Fibroblast of villous mesenchyme (primary cell): ENCODE data around the gene SHANK2. TPM values are rescaled to one million over a fixed set of nuclear protein-coding genes. Genes with fewer than 3 reads are reported as not detected.
A peak's percentile ranks its signal among the peaks of the same experiment; 100 is the strongest.

Experiments
- DNase-seq: peaks from one replicate; pipeline ENCODE4 v3.0.0-alpha.2; 2010; ENCODE audit warnings: low read depth
- H3K4me3 ChIP-seq: 2 replicates; pipeline ENCODE4 v1.5.1; 2011; ENCODE audit warnings: low read depth, mild to moderate bottlenecking, low read length
- total RNA-seq: library from RNA; depleted of rRNA; stranded (reverse); fragments of >200 nt; gene quantifications from 2 replicates; pipeline ENCODE4 v1.2.3, GENCODE V29; 2012
- TF ChIP-seq, protein P1 (sequence below): IDR thresholded peaks from 2 replicates; pipeline ENCODE4 v1.5.1; 2012; ENCODE audit warnings: low read depth, mild to moderate bottlenecking, low read length; ENCODE audit not compliant: insufficient read depth

The SHANK2 gene
- total RNA-seq, 1 donor: 0.86 TPM

DNA sequence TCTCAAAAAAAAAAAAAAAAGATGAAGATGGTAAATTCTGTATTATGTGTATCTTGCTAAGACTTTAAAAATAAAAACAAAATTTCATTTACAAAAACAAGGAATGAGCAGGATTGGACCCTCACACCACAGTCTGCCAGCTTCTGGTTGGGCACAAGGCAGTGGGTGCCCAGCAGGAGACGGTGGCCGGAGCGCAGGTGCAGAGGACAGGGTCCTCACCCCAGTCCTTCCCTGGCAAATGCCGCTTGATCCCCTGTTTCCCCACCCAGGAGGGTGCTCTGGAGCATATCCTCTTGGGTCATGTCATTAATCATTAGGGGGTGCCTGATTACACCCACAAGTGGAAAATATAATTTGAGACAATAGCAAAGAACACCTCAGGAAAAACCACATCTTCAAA is 31.2 kb downstream of the SHANK2 start:
- TF ChIP-seq, protein P1, sequence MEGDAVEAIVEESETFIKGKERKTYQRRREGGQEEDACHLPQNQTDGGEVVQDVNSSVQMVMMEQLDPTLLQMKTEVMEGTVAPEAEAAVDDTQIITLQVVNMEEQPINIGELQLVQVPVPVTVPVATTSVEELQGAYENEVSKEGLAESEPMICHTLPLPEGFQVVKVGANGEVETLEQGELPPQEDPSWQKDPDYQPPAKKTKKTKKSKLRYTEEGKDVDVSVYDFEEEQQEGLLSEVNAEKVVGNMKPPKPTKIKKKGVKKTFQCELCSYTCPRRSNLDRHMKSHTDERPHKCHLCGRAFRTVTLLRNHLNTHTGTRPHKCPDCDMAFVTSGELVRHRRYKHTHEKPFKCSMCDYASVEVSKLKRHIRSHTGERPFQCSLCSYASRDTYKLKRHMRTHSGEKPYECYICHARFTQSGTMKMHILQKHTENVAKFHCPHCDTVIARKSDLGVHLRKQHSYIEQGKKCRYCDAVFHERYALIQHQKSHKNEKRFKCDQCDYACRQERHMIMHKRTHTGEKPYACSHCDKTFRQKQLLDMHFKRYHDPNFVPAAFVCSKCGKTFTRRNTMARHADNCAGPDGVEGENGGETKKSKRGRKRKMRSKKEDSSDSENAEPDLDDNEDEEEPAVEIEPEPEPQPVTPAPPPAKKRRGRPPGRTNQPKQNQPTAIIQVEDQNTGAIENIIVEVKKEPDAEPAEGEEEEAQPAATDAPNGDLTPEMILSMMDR: no peak
- DNase-seq: no peak
- H3K4me3 ChIP-seq: no peak overlapping the region

DNA sequence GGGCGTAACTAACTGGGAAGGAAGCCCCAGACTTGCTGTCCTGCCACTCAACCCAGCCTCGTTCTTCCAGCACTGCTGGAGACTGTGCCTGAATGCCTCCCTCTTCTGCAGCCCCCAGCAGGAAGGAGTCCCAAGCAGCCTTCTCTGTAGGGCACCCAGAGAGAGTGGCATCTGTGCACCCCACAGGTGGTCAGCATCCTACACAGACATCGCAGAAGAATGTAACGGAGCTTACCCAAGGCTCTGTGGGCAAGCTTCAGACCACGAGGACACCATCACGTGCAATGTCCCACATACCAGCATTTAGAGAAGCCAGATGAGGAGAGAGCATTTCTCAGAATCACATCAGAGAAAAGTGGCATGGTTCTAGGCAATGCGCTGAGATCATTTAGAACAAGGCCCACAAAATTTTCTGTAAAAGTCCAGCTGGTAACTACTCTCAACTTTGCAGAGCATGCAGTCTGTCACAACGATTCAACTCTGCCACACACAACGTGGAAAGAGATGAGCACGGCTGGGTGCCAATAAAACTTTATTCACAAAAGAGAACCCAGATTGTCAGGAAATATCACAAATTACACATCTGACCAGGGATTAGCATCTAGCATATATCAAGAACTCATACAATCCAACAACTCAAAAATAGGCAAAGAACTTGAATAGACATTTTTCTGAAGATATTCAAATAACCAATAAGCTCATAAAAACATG is 33.4 kb downstream of the SHANK2 start:
- H3K4me3 ChIP-seq: no peak overlapping the region
- DNase-seq: no peak
- TF ChIP-seq, protein P1: no peak

DNA sequence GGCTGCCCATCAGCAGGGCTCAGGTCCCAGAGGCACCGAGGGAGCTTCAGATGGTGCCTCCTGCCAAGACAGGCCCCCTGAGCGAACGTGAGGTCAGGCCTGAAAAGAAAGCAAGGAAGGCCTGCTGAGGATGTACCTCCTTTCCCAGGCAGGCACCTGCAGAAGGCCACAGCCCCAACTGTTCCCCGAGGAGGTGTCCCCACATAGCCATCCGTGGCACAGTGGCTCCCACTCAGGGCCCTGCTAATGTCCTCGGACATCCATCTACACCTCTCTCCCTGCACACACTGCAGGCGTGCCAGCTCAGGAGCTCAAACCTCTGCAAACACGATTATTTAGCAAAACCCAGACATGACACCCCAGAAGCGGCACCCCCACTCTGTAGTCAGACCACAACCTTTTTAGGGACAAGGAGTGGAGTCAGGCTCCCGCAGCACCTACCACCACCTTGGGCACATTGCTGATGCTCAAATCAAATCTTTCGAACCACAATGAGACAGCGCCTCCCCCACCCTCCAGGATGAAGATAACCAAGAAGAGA is 36.9 kb downstream of the SHANK2 start:
- no peak overlapping the region for H3K4me3 ChIP-seq
- TF ChIP-seq, protein P1: no peak
- DNase-seq: no peak

DNA sequence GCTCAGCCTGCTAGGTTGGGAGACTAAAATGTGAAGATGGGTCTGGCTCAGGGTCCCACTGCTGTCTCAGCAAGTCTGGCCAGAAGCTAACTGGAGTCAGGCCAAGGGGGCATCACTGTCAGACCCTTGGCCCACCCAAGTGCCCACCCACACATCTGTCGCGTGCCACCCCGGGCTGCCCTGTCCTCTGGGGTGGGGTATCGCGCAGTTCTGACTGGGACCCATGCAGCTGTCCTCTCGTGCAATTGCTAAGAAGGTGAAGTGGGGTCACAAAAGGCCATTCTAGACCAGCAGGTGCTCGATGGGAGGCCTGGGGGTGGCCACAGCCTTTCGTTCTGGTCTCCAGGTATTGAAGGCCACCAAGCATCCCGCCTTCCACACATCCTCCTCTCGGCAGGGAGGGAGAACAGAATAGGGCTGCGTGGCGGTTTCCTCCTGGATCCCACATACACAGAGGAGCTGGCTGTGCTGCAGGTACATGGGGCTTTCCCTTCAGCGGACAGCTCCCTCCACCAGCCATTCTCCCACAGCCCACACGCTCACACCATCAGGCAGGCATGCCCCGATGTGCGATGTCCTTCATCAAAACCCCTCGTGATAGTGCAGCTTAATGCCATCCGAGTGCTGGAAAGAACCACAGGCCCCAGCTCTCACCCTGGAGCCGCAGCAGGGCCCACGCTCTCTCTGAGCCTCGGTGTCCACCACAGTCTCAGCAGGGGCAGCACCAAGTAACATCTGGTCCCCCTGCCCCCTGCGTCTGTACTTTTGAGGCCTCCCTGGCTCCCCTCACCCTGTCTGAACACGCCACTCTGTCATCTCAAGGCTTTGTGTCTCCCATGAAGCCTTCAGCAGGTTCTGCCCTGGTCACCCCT is 37.6 kb downstream of the SHANK2 start:
- TF ChIP-seq, protein P1: no peak
- DNase-seq: no peak
- H3K4me3 ChIP-seq: no peak overlapping the region

DNA sequence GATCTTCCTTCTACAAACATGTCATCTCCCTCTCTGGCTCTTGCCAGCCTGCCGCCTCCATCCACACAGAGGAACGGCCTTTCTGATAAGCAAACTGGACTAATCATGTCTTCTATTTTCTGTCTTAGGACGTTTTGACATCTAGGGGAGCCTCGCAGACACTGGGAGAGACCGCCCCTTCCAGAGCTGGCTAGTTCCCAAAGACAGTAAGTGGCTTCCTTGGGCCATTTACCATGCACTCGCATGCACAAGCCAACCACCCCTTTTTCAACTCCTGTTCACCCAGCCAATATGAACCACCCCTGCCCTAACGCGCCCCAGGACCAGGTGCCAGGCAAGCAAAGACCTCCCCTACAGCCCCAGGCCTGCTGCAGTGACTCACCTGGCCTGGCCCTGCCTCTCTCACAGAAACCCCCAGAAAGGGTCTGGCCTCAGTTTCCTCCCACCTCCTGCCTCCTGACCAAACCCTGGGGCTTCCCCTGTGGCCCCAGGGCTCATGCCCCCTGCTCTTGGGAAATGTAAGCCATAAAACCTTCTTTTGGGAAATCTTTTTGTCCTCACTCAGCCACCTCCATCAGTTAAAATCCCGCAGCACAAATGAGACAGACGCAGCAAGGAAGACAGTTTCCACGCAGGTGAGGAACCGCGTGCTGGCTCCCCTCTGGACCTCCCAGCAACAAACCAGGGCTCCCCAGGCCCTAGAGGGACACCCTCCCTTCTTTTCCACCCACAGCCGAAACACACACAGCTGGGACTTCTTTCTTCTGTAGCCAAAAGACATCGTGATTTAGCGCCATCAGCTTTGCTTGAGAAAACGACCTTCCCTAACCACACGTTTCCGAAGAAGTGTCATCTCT is 38.5 kb downstream of the SHANK2 start:
- TF ChIP-seq, protein P1: no peak
- DNase-seq: no peak
- no peak overlapping the region for H3K4me3 ChIP-seq

DNA sequence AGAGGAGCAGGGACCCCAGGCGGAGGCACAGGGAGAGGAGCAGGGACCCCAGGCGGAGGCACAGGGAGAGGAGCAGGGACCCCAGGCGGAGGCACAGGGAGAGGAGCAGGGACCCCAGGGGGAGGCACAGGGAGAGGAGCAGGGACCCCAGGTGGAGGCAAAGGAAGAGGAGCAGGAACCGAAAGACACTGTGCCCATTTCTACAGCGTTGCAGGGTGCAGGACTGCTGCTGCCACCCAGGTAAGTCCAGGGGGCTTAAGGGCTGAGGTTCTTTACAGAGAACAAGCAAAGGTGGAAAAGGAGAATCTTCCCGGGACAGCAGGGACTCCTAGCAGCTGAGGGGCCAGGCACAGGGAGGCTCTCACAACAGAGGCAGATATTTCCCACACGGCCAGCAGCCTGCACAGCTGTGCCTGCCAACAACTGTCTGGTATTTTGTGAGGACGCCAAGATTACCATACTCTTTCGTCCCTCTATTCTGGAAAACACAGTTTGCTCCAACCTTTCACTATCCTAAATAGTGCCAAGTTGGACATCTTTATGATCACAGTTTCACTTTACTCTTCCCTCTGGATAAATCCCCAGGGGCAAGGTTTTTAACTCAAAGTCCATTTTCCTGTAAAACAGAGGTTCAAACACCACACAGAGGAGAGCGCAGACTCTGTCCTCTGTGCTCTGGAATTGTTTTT is 39.4 kb downstream of the SHANK2 start:
- TF ChIP-seq, protein P1: no peak
- H3K4me3 ChIP-seq: no peak overlapping the region
- peak; percentile 41 for DNase-seq
